Adrenal gland (tissue), 12 donors: Measurements from ENCODE around the gene CBLC. TPM values are rescaled to one million over a fixed set of nuclear protein-coding genes. Genes with fewer than 3 reads are reported as not detected.

Experiments
- DNase-seq, 7 donors: peaks; one replicate each; pipeline ENCODE4 v3.0.0-alpha.2; 2019 to 2020
- H3K27ac ChIP-seq, 5 donors: fragments of 200-600 bp; sonication (generic) in 4 of 5; 1 replicate in 3 of 5; 2 replicates in 2 of 5; pipeline versions ENCODE4 v1.5.1 to v1.8.0; 2016 to 2020; ENCODE audit warnings: mild to moderate bottlenecking in 1 of 5
- H3K27me3 ChIP-seq: fragments of 200-600 bp; 2 replicates; pipeline ENCODE4 v1.8.0; 2021
- H3K36me3 ChIP-seq, 2 donors: fragments of 200-600 bp; replicated peaks in 1 of 2; 1 replicate in 1 of 2; 2 replicates in 1 of 2; pipeline versions ENCODE4 v1.5.1 to v1.8.0; 2018 to 2022
- H3K4me1 ChIP-seq, 2 donors: fragments of 200-600 bp; replicated peaks in 1 of 2; 1 replicate in 1 of 2; 2 replicates in 1 of 2; pipeline versions ENCODE4 v1.5.1 to v1.8.0; 2018 to 2021
- H3K4me3 ChIP-seq, 4 donors: fragments of 200-600 bp; sonication (generic) in 3 of 4; one replicate each; pipeline ENCODE4 v1.5.1; 2016 to 2018
- H3K9me3 ChIP-seq, 3 donors: fragments of 200-600 bp; sonication (generic) in 1 of 3; replicated peaks in 1 of 3; 1 replicate in 2 of 3; 2 replicates in 1 of 3; pipeline versions ENCODE4 v1.5.1 to v1.8.0; 2016 to 2021
- POLR2A ChIP-seq, 2 donors: fragments of 450-650 bp; IDR thresholded peaks; one replicate each; pipeline ENCODE4 v1.6.1; 2017; ENCODE audit warnings: antibody characterized with exemption in 2 of 2, mild to moderate bottlenecking in 2 of 2, moderate library complexity in 1 of 2
- WGBS, 4 donors: extraction: QIAGEN DNeasy Blood & Tissue Kit in 2 of 4; methylation state at CpG; one replicate each; pipeline versions ENCODE4 v1.1.5 to v1.1.7; 2013 to 2017; 5-methylcytosine and 5-hydroxymethylcytosine counted together
- intact Hi-C, 2 donors: fragments of 100-400 bp; cut with DNase I; formaldehyde crosslinking; loops; one replicate each; pipeline versions ENCODE4 v1.14.1 to v1.15.0; 2022 to 2023
- polyA plus RNA-seq, 3 donors: library from polyadenylated mRNA; stranded (reverse); fragments of 200-250 nt in 2 of 3; fragments of 350-450 nt in 1 of 3; fragmentation: Illumina TruSeq in 1 of 3; extraction: RNeasy Lipid Tissue Mini Kit (QIAGEN cat#74804) in 1 of 3; gene quantifications; one replicate each; pipeline ENCODE4 v1.2.3, GENCODE V29; 2013 to 2014
- total RNA-seq, 9 donors: library from RNA; depleted of rRNA in 4 of 9; stranded (reverse); fragments of >200 nt in 4 of 9; fragments of 120-200 nt in 1 of 9; fragmentation: NEBNext Ultra II Directional in 1 of 9; extraction: Animal tissue kit (Norgen Biotek cat#: 25700) in 1 of 9; gene quantifications; one replicate each; pipeline versions ENCODE4 v1.1.0 to v1.2.4, GENCODE V29; 2013 to 2023
- TF ChIP-seq, protein P1 (sequence below), 6 experiments: fragments of 450-650 bp in 4 of 6; fragments of 200-600 bp in 2 of 6; sonication (generic) in 1 of 6; IDR thresholded peaks; 1 replicate in 5 of 6; 2 replicates in 1 of 6; pipeline versions ENCODE4 v1.5.1 to v1.8.0; 2016 to 2021; ENCODE audit warnings: antibody characterized with exemption in 6 of 6, mild to moderate bottlenecking in 2 of 6, moderate library complexity in 1 of 6
- donor health status: healthy with polysubstance abuse.
- donor health status: Bipolar disorder and iron deficiency.
- donor health status: DM: yes; HTN: yes; CAD: no.
- donor health status: DM: no; HTN: no; CAD: no.
- donor health status: DM: no; HTN: no; CAD: no.
- donor health status: DM: yes; HTN: yes; CAD: no.

CBLC gene
- total and polyA plus RNA-seq, 12 donors: 0.13 to 0.14 TPM; not detected in 10

- intact Hi-C loops: no loop called here
- peak in 5 of 7 donors; percentile 66 to 83 (median 75) for DNase-seq
- Histone ChIP-seq H3K9me3 (no peaks in the 10 kb centered on the region), H3K4me3 (no peak overlapping the region), H3K27ac (peak overlapping the region; percentile 70 to 98 (median 90)), H3K4me1 (peaks cover 47 to 78% of the 10 kb centered on the region in 2 donors), H3K36me3 (no peaks in the 10 kb centered on the region), H3K27me3 (no peaks in the 10 kb centered on the region)
- TF ChIP-seq POLR2A (IDR thresholded peaks at IDR 0.05): no peak
- TF ChIP-seq, protein P1, sequence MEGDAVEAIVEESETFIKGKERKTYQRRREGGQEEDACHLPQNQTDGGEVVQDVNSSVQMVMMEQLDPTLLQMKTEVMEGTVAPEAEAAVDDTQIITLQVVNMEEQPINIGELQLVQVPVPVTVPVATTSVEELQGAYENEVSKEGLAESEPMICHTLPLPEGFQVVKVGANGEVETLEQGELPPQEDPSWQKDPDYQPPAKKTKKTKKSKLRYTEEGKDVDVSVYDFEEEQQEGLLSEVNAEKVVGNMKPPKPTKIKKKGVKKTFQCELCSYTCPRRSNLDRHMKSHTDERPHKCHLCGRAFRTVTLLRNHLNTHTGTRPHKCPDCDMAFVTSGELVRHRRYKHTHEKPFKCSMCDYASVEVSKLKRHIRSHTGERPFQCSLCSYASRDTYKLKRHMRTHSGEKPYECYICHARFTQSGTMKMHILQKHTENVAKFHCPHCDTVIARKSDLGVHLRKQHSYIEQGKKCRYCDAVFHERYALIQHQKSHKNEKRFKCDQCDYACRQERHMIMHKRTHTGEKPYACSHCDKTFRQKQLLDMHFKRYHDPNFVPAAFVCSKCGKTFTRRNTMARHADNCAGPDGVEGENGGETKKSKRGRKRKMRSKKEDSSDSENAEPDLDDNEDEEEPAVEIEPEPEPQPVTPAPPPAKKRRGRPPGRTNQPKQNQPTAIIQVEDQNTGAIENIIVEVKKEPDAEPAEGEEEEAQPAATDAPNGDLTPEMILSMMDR (IDR thresholded peaks at IDR 0.05): no peak
- 33 to 51% (median 45%) methylated on average over 6 of the region's 6 CpGs for WGBS, 4 donors
Observed at GRCh38 chr19:44741258-44741731, 36.4 kb upstream of the CBLC start.

DNA sequence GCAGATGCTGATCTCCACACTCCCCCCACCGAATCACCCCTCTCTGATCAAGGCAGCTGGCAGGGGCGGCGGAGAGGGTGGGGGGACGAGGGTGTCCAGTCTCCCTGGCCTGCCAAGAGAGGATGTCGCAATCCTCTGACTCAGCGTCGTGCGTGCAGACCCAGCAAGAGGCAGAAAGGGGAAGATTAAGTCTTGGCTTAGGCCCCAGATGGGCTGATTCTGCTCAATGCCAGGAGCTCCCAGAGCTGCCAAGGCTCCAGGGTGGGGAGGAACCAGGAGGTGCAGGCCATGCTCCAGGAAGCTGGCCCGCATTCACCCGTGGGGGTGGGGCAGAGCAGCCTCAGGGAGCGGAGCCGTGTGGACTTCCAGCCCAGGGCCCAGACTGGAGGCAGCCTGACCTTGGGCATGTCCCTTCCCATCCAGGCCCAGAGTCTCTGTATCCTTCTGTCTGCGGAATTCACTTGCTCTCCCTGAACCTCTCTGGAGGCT, 35.8 kb upstream of the CBLC start:
- Histone ChIP-seq H3K36me3 (no peaks in the 10 kb centered on the region), H3K4me3 (no peak overlapping the region), H3K27me3 (no peaks in the 10 kb centered on the region), H3K9me3 (no peaks in the 10 kb centered on the region), H3K27ac (peak overlapping the region; percentile 75 to 98 (median 93)), H3K4me1 (peaks cover 51 to 80% of the 10 kb centered on the region in 2 donors)
- TF ChIP-seq, protein P1 (IDR thresholded peaks at IDR 0.05): no peak
- TF ChIP-seq POLR2A (IDR thresholded peaks at IDR 0.05): peak in 1 of 2 donors; percentile 69
- 0 to 4% (median 2%) methylated on average over 5 to 13 of the region's 13 CpGs for WGBS, 4 donors
- peak; percentile 99 to 100 (median 100) for DNase-seq
- intact Hi-C loops: no loop called here

DNA sequence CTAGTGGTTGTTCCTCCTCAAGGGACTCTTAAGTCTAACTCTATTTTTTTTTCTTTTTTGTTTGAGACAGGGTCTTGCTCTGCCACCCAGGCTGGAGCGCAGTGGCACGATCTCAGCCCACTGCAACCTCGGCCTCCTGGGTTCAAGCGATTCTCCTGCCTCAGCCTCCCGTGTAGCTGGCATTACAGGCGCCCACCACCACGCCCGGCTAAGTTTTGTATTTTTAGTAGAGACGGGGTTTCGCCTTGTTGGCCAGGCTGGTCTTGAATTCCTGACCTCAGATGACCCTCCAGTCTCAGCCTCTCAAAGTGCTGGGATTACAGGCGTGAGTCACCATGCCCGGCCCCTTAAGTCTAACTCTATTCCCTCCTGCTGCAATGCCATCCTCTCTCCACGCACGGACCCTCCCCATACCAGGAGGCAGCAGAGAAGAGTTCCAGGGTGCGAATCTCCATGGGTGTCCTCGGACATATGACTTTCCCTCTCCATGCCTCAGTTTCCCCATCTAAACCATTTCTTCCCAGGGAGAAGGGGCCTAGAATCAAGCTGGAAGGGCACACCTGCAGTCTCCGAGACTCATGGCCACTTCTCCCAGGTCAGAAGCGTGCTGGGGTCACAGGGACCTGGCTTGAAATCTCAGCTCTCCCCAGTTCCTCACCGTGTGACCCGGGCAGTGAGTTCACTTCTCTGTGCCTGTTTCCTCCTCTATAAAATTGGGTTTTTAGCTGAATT, 35.2 kb upstream of the CBLC start:
- intact Hi-C loops: no loop called here
- H3K36me3 ChIP-seq: no peaks in the 10 kb centered on the region
- TF ChIP-seq POLR2A (IDR thresholded peaks at IDR 0.05): no peak
- TF ChIP-seq, protein P1 (IDR thresholded peaks at IDR 0.05): peak in 1 of 6 experiments; percentile 8

GRCh38 chr19:44744871-44745332, 32.8 kb upstream of the CBLC start:
- no peak overlapping the region for H3K4me3 ChIP-seq
- WGBS, 4 donors: 70 to 88% (median 76%) methylated on average over 3 of the region's 3 CpGs
- intact Hi-C loops: no loop called here

More for the DNA sequence above, 35.2 kb upstream of the CBLC start:
- H3K9me3 ChIP-seq: no peaks in the 10 kb centered on the region
- H3K4me1 ChIP-seq: peaks cover 50 to 78% of the 10 kb centered on the region in 2 donors
- no peak overlapping the region for H3K4me3 ChIP-seq
- peak; percentile 39 to 84 (median 71) for DNase-seq
- peak overlapping the region; percentile 75 to 98 (median 93) for H3K27ac ChIP-seq
- 36 to 46% (median 40%) methylated on average over 17 to 20 of the region's 20 CpGs for WGBS, 4 donors
- H3K27me3 ChIP-seq: no peaks in the 10 kb centered on the region

More at GRCh38 chr19:44744871-44745332, 32.8 kb upstream of the CBLC start:
- TF ChIP-seq, protein P1 (IDR thresholded peaks at IDR 0.05): no peak
- no peak for TF ChIP-seq POLR2A (IDR thresholded peaks at IDR 0.05)
- Histone ChIP-seq H3K4me1 (peaks cover 55 to 70% of the 10 kb centered on the region in 2 donors), H3K36me3 (no peaks in the 10 kb centered on the region), H3K27ac (peak overlapping the region; percentile 73 to 98 (median 85)), H3K9me3 (no peaks in the 10 kb centered on the region), H3K27me3 (no peaks in the 10 kb centered on the region)
- DNase-seq: peak in 3 of 7 donors; percentile 47 to 63 (median 61)
